Fibroblast of peridontal ligament (primary cell): ENCODE measurements around the gene GATA2.
A peak's percentile ranks its signal among the peaks of the same experiment; 100 is the strongest.

Experiments
- DNase-seq: peaks from one replicate; pipeline ENCODE4 v3.0.0-alpha.2; 2010; ENCODE audit errors: extremely low read depth

GATA2 gene

GRCh38 chr3:128456776-128457715, 36.0 kb downstream of the GATA2 start:
- no peak for DNase-seq

DNA sequence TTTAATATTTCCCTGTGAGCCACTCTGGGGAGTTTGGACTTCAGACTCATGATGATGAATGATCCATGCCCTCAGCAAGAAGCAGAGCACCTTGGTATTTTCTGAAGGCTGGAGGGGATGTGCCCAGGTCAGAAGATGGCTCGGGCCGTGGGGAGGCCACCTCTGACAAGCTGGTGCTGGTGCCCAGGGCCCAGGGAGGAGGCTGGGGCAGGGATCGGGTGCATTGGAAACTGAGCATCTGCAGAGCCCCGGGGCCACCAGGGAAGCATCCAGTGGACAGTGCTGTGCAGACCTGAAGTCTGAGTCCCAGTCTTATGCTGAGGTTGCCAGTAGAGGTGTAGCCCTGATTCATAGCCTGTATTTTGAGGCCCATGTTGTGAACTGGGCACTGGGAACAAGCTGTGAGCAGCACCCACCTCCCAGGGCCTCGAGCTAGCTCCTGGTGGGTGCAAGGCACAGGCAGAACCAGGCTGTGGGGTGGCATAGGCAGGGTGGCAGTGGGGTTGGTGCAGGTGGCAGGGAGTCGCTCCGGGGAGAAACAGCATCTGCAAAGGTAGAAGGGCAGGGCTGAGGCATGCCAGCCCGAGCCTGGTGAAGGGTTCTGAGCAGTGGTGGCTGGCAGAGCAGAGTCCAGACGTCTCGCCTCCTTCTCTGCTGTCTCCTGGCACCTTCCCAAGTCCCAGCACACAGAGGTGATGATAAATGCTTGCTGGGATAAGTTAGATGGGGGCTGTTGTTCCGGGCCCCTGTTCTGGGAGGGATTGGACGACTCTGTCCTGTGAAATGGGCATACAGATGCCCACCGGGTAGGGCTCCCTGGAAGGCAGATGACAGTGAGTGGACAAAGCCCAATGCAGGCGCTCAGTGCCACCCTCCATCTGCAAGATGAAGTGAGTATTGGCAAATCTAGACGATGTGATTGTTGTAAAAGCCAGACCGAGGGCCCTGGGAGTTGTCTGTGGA, 36.9 kb downstream of the GATA2 start:
- no peak for DNase-seq

- DNase-seq = no peak
Observed at GRCh38 chr3:128455116-128455515, 37.9 kb downstream of the GATA2 start.

GRCh38 chr3:128454310-128454618, 38.7 kb downstream of the GATA2 start:
- no peak for DNase-seq

DNA sequence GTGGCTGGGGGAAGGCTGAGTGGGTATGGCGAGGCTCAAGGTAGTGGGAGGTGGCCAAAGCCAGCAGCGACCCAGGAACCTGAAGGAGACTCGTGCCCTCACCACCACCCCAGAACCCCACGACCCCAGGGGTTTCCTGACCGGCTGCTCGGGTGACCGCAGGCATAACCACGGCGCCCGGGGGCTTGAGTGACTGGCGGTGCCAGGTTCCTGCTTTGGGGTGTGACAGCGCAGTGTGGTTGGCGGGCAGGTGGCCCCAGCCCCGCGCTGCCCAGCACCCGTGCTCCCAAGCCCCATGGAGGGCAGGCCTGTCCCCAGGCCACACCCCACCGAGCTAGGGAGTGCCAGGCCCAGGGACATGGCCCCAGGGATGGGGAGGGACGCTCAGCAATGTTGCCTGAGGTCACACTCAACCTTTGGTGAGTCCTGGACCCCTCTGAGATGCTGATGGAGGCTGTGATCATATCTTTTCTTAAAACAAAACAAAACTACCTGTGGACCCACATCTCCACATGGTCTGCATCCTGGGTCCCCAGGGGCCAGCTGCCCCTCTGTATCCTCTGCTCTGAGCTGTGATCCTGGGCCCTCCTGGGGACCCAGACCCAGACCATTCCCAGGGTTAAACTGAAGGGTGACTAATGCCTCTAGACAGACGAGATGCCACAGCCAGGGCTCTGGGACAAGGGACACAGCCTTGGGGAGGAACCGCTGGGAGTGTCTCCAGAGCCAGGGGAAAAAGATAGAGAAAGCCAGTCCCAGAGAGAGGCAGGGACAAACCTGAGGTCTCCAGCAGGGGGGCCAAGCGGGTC, 39.3 kb downstream of the GATA2 start:
- no peak for DNase-seq

GRCh38 chr3:128452678-128453275, 40.2 kb downstream of the GATA2 start:
- DNase-seq = no peak

GRCh38 chr3:128452120-128452519, 40.9 kb downstream of the GATA2 start:
- DNase-seq = no peak

GRCh38 chr3:128449111-128449638, 43.8 kb downstream of the GATA2 start:
- DNase-seq = no peak

GRCh38 chr3:128448491-128448890, 44.5 kb downstream of the GATA2 start:
- no peak for DNase-seq

- no peak for DNase-seq
Observed at GRCh38 chr3:128447561-128448013, 45.4 kb downstream of the GATA2 start.

DNA sequence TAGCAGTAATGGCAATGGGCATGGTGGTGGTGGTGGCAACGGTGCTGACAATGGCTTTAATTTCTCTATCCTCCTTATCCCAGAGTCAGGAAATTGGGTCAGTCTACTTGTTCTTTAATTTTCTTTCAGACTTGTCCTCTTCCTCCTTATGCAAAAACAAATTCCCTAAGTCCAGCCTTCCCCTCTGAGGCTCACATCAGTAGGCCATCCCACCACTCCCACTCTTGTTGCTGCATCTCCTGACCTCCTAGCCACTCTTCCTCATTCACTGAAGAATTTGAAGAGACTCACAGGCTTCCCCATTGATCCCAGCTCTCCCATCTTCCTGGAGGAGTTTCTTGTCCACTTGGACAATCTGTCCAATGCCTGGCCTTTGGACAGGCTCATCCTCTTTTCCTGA, 46.2 kb downstream of the GATA2 start:
- DNase-seq = no peak

DNA sequence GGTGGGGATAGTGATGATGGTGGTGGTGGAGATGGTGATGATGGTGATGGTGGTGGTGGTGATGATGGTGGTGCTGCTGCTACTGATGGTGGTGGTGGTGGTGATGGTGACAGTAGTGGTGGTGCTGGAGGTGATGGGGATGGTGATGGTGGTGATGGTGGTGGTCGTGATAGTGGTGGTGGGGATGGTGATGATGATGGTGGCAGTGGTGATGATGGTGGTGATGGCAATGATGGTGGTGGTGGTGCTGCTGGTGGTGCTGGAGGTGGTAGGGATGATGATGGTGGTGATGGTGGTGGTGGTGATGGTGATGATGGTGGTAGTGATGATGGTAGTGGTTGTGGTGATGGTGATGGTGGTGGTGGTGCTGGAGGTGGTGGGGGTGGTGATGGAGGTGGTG, 47.6 kb downstream of the GATA2 start:
- DNase-seq = no peak

- no peak for DNase-seq
Observed at GRCh38 chr3:128443771-128444170, 49.2 kb downstream of the GATA2 start.

GRCh38 chr3:128442949-128443348, 50.1 kb downstream of the GATA2 start:
- no peak for DNase-seq

DNA sequence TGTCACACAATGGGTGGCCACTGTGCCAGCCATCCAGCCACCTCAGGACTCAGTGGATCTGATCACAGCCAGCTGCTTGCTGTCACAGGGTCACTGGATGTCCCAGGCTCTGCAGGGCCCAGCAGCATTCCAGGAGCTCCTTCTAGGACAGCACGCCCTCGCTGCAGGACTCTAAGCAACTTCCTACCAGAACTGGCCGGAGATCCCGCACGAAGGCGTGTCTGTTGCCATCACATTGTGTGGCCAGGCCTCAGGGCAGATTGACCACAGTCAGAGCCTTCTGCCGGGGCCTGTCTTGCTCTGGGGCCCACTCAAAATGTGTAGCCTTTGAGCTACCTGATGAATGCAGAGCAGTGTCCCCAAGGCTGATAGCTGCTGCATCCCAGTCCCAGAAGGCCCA, 50.9 kb downstream of the GATA2 start:
- no peak for DNase-seq

- DNase-seq = peak; percentile 5
Observed at GRCh38 chr3:128439226-128439625, 53.8 kb downstream of the GATA2 start.

- DNase-seq = no peak
Observed at GRCh38 chr3:128438488-128439072, 54.4 kb downstream of the GATA2 start.

DNA sequence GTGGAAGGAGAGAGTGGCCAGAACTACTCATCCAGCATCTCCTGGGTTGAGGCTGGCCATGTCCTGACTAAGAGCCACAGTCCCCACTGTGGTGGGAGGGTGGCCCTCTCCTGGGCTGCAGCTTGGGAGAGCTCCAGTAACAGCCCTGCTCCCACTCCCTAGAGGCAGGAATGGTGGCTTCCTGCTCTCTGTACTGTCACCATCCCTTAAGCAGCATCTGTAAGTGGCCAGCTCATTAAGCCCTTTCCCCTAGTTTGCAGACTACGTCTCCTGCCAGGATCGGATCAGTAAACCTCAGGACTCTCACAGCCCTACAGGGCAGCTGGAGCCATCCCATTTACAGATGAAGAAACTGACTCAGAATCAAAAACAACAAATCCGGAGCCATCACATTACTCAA, 56.8 kb downstream of the GATA2 start:
- no peak for DNase-seq

GRCh38 chr3:128435561-128435960, 57.4 kb downstream of the GATA2 start:
- no peak for DNase-seq

DNA sequence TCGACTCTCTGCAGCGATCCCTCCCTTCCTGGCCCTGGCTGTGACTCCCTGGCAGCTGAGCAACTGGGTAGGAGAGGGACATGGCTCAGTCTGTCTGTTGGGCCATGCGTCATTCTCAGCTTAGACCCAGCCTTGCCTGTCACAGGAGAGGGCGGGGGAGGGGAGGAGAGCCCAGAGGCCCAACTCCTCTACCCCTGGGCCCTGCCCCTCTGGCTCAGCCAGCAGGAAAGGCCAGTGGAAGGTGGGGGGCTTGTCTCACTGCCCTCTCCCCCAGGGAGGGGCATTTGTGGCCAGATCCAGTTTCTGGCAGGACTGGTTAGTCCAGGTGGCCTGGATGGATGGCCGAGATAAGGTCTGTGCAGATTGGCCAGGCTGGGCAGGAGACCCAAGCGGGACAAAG, 57.9 kb downstream of the GATA2 start:
- DNase-seq = no peak

GRCh38 chr3:128434524-128434923, 58.5 kb downstream of the GATA2 start:
- no peak for DNase-seq
